GM10266 (cell line): ENCODE data around the gene USP17L10.
A peak's percentile ranks its signal among the peaks of the same experiment; 100 is the strongest.
"Not testable (repeated sequence)": the region's sequence is repeated elsewhere in the genome, so short reads cannot be mapped to it uniquely, and the experiment has no call there.

Experiments used
- DNase-seq: peaks from one replicate; pipeline ENCODE4 v3.0.0; 2012; ENCODE audit errors: extremely low spot score
- TF ChIP-seq, protein P1 (sequence below): IDR thresholded peaks from 2 replicates; pipeline ENCODE4 v1.5.1; 2012; ENCODE audit warnings: mild to moderate bottlenecking, low read depth; ENCODE audit not compliant: control insufficient read depth, insufficient read depth; ENCODE audit errors: missing control alignments

The USP17L10 gene, protein sequence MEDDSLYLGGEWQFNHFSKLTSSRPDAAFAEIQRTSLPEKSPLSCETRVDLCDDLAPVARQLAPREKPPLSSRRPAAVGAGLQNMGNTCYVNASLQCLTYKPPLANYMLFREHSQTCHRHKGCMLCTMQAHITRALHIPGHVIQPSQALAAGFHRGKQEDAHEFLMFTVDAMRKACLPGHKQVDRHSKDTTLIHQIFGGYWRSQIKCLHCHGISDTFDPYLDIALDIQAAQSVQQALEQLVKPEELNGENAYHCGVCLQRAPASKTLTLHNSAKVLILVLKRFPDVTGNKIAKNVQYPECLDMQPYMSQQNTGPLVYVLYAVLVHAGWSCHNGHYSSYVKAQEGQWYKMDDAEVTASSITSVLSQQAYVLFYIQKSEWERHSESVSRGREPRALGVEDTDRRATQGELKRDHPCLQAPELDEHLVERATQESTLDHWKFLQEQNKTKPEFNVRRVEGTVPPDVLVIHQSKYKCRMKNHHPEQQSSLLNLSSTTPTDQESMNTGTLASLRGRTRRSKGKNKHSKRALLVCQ

DNA sequence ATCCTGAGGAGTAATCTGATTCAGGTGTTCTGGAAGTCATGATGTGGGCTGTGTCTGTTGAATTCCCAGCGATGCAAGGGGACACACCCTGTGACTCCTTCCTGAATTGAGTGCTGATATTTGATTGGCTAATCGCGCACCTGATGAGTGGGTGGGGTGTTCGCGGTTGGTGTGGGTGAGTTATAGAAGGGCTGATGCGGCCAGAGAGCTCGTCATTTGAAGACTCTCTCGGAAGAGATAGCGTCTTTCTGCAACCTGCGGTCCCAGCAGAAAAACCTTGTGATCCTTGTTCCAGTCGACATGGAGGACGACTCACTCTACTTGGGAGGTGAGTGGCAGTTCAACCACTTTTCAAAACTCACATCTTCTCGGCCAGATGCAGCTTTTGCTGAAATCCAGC, at the start of gene USP17L10:
Gene USP17L10, plus strand, starts transcription at position 301 of the 400 bp plus-strand sequence. Its CDS starts 0 bp downstream, at position 301.
- DNase-seq, result not testable (repeated sequence)

DNA sequence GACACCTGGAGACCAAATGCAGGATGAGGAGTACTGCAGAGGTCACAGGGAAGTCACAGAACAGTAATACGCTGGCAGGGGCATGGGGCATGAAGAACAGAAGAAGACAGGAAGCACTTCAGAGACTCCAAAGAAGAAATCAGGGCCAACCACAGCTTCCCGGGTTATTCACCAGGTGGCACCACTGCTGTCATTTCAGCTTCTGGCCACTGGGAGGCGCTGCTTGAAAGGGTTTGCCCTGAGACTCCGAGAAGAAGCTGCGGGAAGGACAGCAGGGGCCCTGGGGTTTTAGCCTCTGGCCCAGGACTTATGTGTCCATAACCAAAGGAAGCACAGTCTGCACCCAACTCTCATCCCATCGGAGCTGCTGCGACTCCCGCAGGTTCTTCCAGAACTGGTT, 44.5 kb upstream of the USP17L10 start:
- TF ChIP-seq, protein P1, sequence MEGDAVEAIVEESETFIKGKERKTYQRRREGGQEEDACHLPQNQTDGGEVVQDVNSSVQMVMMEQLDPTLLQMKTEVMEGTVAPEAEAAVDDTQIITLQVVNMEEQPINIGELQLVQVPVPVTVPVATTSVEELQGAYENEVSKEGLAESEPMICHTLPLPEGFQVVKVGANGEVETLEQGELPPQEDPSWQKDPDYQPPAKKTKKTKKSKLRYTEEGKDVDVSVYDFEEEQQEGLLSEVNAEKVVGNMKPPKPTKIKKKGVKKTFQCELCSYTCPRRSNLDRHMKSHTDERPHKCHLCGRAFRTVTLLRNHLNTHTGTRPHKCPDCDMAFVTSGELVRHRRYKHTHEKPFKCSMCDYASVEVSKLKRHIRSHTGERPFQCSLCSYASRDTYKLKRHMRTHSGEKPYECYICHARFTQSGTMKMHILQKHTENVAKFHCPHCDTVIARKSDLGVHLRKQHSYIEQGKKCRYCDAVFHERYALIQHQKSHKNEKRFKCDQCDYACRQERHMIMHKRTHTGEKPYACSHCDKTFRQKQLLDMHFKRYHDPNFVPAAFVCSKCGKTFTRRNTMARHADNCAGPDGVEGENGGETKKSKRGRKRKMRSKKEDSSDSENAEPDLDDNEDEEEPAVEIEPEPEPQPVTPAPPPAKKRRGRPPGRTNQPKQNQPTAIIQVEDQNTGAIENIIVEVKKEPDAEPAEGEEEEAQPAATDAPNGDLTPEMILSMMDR, result peak; percentile 50
- not testable (repeated sequence) for DNase-seq

DNA sequence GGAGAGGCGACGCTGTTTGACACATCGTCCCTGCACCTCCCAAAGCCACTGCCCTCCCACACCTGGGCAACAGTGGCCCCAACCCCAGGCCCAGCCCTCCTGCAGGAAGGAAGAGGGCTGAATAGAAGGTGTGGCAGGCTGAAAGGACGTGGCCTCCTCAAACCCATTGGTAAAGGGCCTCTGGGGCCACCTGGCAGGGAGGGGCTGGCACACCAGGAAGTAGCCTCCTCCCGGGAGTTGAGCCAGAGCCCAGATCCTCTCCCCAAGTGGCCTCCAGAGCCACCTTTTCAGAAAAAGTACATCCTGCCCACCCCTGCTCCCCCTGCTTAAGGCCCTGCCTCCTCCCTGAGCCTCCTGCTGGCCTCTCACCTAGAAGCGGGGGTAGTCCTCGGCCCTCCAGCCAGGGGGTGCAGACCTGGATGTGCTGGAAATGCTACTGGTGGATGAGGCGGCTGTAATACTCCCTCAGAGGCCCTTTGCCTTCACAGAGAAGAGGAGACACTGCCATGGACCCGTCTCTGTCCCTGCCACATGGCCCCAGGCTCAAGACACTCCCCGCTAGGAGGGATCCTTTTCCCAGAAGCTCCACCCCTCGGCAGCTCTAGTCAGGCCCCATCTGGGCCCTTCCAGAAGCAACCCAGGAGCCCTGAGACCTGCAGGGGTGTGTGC, 40.5 kb upstream of the USP17L10 start, which contains the start of gene FAM90A26:
Gene FAM90A26, plus strand, starts transcription at position 619 of the 669 bp plus-strand sequence. CDS start 2,764 bp downstream, outside the sequence.
- DNase-seq, result not testable (repeated sequence)

DNA sequence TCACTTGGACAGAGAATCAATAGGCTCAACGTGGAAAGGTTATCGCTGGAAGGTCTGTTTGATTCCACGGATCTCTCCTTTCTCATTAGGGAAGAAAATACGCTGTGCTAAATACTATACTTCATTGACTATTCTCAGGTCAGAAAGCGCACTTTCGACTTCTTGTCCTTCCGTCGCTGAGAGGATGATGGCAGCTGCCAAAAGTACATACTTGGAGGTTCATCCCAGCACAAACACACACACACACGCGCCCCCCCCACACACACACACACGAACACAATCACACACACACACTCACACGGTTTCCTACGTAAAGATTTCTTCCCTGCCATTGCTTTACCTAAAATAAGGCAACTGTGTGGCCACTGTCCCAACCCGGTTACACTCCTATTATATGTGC, 4.2 kb downstream of the USP17L10 start:
- not testable (repeated sequence) for DNase-seq

DNA sequence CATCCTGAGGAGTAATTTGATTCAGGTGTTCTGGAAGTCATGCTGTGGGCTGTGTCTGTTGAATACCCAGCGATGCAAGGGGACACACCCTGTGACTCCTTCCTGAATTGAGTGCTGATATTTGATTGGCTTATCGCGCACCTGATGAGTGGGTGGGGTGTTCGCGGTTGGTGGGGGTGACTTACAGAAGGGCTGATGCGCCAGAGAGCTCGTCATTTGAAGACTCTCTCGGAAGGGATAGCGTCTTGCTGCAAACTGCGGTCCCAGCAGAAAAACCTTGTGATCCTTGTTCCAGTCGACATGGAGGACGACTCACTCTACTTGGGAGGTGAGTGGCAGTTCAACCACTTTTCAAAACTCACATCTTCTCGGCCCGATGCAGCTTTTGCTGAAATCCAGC, 4.6 kb downstream of the USP17L10 start, which contains the start of gene USP17L11:
Gene USP17L11, plus strand, starts transcription at position 301 of the 400 bp plus-strand sequence. Its CDS starts 0 bp downstream, at position 301.
- not testable (repeated sequence) for DNase-seq

DNA sequence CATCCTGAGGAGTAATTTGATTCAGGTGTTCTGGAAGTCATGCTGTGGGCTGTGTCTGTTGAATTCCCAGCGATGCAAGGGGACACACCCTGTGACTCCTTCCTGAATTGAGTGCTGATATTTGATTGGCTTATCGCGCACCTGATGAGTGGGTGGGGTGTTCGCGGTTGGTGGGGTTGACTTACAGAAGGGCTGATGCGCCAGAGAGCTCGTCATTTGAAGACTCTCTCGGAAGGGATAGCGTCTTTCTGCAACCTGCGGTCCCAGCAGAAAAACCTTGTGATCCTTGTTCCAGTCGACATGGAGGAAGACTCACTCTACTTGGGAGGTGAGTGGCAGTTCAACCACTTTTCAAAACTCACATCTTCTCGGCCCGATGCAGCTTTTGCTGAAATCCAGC, 9.4 kb downstream of the USP17L10 start, which contains the start of gene USP17L12:
Gene USP17L12, plus strand, starts transcription at position 301 of the 400 bp plus-strand sequence. Its CDS starts 0 bp downstream, at position 301.
- not testable (repeated sequence) for DNase-seq

DNA sequence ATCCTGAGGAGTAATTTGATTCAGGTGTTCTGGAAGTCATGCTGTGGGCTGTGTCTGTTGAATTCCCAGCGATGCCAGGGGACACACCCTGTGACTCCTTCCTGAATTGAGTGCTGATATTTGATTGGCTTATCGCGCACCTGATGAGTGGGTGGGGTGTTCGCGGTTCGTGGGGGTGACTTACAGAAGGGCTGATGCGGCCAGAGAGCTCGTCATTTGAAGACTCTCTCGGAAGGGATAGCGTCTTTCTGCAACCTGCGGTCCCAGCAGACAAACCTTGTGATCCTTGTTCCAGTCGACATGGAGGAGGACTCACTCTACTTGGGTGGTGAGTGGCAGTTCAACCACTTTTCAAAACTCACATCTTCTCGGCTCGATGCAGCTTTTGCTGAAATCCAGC, 14.1 kb downstream of the USP17L10 start, which contains the start of gene USP17L13:
Gene USP17L13, plus strand, starts transcription at position 301 of the 400 bp plus-strand sequence. Its CDS starts 0 bp downstream, at position 301.
- not testable (repeated sequence) for DNase-seq

DNA sequence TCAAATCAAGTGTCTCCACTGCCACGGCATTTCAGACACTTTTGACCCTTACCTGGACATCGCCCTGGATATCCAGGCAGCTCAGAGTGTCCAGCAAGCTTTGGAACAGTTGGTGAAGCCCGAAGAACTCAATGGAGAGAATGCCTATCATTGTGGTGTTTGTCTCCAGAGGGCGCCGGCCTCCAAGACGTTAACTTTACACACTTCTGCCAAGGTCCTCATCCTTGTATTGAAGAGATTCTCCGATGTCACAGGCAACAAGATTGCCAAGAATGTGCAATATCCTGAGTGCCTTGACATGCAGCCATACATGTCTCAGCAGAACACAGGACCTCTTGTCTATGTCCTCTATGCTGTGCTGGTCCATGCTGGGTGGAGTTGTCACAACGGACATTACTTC, 19.8 kb downstream of the USP17L10 start:
- not testable (repeated sequence) for DNase-seq

DNA sequence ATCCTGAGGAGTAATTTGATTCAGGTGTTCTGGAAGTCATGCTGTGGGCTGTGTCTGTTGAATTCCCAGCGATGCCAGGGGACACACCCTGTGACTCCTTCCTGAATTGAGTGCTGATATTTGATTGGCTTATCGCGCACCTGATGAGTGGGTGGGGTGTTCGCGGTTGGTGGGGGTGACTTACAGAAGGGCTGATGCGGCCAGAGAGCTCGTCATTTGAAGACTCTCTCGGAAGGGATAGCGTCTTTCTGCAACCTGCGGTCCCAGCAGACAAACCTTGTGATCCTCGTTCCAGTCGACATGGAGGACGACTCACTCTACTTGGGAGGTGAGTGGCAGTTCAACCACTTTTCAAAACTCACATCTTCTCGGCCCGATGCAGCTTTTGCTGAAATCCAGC, 23.6 kb downstream of the USP17L10 start, which contains the start of gene USP17L15:
Gene USP17L15, plus strand, starts transcription at position 301 of the 400 bp plus-strand sequence. Its CDS starts 0 bp downstream, at position 301.
- not testable (repeated sequence) for DNase-seq

DNA sequence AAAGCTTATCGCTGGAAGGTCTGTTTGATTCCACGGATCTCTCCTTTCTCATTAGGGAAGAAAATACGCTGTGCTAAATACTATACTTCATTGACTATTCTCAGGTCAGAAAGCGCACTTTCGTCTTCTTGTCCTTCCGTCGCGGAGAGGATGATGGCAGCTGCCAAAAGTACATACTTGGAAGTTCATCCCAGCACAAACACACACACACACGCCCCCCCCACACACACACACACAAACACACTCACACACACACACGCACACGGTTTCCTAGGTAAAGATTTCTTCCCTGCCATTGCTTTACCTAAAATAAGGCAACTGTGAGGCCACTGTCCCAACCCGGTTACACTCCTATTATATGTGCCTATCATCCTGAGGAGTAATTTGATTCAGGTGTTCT, 28.0 kb downstream of the USP17L10 start:
- DNase-seq, result not testable (repeated sequence)

DNA sequence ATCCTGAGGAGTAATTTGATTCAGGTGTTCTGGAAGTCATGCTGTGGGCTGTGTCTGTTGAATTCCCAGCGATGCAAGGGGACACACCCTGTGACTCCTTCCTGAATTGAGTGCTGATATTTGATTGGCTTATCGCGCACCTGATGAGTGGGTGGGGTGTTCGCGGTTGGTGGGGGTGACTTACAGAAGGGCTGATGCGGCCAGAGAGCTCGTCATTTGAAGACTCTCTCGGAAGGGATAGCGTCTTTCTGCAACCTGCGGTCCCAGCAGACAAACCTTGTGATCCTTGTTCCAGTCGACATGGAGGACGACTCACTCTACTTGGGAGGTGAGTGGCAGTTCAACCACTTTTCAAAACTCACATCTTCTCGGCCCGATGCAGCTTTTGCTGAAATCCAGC, 33.1 kb downstream of the USP17L10 start, which contains the start of gene USP17L17:
Gene USP17L17, plus strand, starts transcription at position 301 of the 400 bp plus-strand sequence. Its CDS starts 0 bp downstream, at position 301.
- not testable (repeated sequence) for DNase-seq

DNA sequence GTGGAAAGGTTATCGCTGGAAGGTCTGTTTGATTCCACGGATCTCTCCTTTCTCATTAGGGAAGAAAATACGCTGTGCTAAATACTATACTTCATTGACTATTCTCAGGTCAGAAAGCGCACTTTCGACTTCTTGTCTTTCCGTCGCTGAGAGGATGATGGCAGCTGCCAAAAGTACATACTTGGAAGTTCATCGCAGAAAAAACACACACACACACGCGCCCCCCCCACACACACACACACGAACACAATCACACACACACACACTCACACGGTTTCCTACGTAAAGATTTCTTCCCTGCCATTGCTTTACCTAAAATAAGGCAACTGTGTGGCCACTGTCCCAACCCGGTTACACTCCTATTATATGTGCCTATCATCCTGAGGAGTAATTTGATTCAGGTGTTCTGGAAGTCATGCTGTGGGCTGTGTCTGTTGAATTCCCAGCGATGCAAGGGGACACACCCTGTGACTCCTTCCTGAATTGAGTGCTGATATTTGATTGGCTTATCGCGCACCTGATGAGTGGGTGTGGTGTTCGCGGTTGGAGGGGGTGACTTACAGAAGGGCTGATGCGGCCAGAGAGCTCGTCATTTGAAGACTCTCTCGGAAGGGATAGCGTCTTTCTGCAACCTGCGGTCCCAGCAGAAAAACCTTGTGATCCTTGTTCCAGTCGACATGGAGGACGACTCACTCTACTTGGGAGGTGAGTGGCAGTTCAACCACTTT, 37.7 kb downstream of the USP17L10 start, which contains the start of gene USP17L18:
Gene USP17L18, plus strand, starts transcription at position 678 of the 728 bp plus-strand sequence. Its CDS starts 0 bp downstream, at position 678.
- not testable (repeated sequence) for DNase-seq

DNA sequence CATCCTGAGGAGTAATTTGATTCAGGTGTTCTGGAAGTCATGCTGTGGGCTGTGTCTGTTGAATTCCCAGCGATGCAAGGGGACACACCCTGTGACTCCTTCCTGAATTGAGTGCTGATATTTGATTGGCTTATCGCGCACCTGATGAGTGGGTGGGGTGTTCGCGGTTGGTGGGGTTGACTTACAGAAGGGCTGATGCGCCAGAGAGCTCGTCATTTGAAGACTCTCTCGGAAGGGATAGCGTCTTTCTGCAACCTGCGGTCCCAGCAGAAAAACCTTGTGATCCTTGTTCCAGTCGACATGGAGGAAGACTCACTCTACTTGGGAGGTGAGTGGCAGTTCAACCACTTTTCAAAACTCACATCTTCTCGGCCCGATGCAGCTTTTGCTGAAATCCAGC, 42.6 kb downstream of the USP17L10 start, which contains the start of gene USP17L19:
Gene USP17L19, plus strand, starts transcription at position 301 of the 400 bp plus-strand sequence. Its CDS starts 0 bp downstream, at position 301.
- DNase-seq, result not testable (repeated sequence)

DNA sequence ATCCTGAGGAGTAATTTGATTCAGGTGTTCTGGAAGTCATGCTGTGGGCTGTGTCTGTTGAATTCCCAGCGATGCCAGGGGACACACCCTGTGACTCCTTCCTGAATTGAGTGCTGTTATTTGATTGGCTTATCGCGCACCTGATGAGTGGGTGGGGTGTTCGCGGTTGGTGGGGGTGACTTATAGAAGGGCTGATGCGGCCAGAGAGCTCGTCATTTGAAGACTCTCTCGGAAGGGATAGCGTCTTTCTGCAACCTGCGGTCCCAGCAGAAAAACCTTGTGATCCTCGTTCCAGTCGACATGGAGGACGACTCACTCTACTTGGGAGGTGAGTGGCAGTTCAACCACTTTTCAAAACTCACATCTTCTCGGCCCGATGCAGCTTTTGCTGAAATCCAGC, 47.4 kb downstream of the USP17L10 start, which contains the start of gene USP17L20:
Gene USP17L20, plus strand, starts transcription at position 301 of the 400 bp plus-strand sequence. Its CDS starts 0 bp downstream, at position 301.
- not testable (repeated sequence) for DNase-seq
